Activated T-cell treated with anti-CD3 and anti-CD28 coated beads, Interleukin-2, amount 50 U/mL, for 24 hours (primary cell): ENCODE measurements around the gene MRPS31.

Experiments
- DNase-seq: peaks from one replicate; pipeline ENCODE4 v3.0.0-alpha.2; 2020
- H3K27ac Mint-ChIP-seq: 2 replicates; pipeline ENCODE4 v1.8.0; 2020; ENCODE audit warnings: mild to moderate bottlenecking, mixed read lengths
- H3K27me3 Mint-ChIP-seq: 2 replicates; pipeline ENCODE4 v1.8.0; 2020; ENCODE audit warnings: mixed read lengths
- H3K36me3 Mint-ChIP-seq: 2 replicates; pipeline ENCODE4 v1.8.0; 2020; ENCODE audit warnings: low read depth, mixed read lengths
- H3K4me1 Mint-ChIP-seq: 2 replicates; pipeline ENCODE4 v1.8.0; 2020; ENCODE audit warnings: low read depth, mixed read lengths
- H3K4me3 Mint-ChIP-seq: 2 replicates; pipeline ENCODE4 v1.8.0; 2020; ENCODE audit warnings: mild to moderate bottlenecking, moderate library complexity, mixed read lengths
- H3K9me3 Mint-ChIP-seq: 2 replicates; pipeline ENCODE4 v1.8.0; 2020; ENCODE audit warnings: mixed read lengths

The MRPS31 gene

DNA sequence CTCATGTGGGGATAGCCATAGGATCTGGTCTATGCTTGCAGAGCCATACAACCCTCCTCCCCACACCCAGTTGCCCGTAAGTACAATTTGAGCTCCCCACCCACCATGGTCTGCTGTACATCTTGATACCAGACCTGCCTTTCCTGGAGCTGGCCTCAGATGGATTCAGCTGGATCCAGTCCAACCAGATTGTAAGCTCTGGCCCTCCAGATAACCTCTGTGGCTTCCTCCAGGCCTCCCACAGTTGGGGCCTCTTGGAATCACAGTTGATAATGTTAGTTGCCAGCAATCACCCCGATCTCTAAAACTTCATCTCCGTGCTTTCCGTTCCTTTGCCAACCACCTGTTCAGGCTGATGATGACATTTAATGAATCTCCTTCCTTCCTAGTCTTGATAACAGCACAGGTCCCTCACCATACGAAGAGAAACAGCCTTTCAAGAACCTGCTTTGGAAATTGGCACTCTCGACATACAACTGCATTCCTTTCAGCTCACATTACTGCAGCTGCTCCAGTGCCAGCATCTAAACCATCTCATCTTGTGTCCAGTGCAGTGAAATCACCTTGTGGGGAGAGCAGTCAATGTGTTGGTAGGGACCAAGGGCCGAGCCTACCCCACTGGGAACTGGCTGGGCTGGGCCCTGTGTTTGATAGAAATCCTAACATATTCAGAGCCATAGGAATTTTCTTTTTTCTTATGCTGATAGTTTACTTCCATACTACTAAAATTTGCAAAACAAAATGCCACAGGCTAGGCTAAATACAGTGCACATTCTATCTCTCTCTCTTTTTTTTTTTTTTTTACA, 89.4 kb downstream of the MRPS31 start:
- no peaks in the 10 kb centered on the region for H3K36me3 Mint-ChIP-seq
- no peak overlapping the region for H3K4me3 Mint-ChIP-seq
- no peaks in the 10 kb centered on the region for H3K27me3 Mint-ChIP-seq
- H3K4me1 Mint-ChIP-seq, result peaks cover 16% of the 10 kb centered on the region
- H3K27ac Mint-ChIP-seq, result no peak overlapping the region
- no peaks in the 10 kb centered on the region for H3K9me3 Mint-ChIP-seq
- DNase-seq, result no peak

DNA sequence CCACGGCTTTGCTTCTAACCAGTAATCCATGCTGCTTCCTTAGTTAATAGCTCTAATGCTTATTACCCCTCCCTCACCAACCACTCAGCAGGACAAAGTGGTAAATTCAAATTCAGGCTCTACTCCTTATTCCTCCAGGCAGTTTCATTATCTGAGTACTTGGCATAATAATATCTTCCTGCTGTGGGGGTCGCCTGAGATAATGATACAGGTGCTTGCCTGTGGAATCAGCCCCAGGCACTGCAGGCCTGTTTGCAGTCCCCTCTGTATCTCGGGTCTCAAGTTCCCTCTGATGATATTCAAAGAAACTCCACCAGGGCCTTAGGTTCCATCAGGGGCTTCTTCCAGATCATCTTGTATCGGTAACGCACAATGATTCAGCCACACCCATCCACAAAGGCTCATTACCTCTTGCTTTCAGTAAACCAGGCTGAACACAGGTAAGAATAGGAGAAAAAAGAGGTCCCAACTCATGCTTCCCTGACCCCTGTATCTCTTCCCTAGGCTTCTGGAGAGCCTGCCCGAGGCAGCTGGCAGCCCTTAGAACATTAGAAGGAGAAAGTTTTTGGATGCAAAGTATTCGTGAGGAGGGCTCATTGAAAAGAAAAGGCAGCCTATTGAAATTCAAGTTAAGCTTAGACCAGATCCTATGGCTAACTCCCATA, 90.2 kb downstream of the MRPS31 start:
- Mint-ChIP-seq H3K36me3 (no peaks in the 10 kb centered on the region), H3K27me3 (no peaks in the 10 kb centered on the region), H3K4me1 (peaks cover 16% of the 10 kb centered on the region), H3K27ac (no peak overlapping the region), H3K4me3 (no peak overlapping the region), H3K9me3 (no peaks in the 10 kb centered on the region)
- DNase-seq, result no peak

DNA sequence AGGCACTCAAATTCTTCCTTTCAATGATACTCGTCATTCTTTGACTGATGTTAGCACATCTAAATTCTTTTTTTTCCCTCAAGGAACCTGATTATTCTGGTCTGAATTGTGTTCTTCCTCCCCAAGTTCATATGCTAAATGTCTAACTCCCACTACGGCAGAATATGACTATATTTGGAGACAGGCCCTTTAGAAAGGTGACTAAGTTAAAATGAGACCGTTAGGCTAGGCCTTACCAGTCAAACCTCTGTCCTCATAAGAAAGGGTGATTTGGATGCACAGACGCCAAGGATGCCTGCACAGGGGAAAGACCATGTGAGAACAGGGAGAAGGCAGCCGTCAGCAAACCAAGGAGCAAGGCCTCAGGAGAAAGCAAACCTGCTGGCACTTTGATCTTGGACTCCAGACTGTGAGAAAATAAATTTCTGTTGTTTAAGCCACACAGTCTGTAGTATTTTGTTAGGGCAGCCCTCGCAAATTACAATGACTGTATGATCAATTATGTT, 91.5 kb downstream of the MRPS31 start:
- H3K36me3 Mint-ChIP-seq, result no peaks in the 10 kb centered on the region

More for the DNA sequence above, 91.5 kb downstream of the MRPS31 start:
- no peaks in the 10 kb centered on the region for H3K27me3 Mint-ChIP-seq
- no peak overlapping the region for H3K27ac Mint-ChIP-seq
- no peaks in the 10 kb centered on the region for H3K9me3 Mint-ChIP-seq
- no peak overlapping the region for H3K4me3 Mint-ChIP-seq
- no peak for DNase-seq
- peaks cover 16% of the 10 kb centered on the region for H3K4me1 Mint-ChIP-seq
